ENCODE results near the gene NOS1AP.

DNA sequence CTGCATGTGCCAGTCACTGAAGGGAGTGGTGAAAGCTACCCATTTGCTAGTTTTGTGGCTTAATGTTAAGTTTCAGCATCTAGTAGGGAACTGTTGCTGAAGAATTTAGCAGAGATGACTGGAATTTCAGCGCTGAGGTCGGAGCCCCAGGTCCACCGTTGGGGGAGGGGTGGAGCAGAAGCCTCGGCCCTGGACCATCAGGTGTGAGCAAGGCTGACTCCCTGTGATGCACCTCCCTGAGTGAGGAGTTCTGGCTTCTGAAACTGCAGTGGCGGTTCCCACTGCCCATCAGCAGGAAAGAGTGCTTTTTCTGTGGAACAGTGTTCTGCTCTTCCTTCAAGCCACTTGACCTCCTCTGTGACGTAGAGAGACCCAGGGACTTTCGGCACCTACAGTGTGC, 1.3 kb downstream of the NOS1AP start:
- TF ChIP-seq ZBTB33 (IDR thresholded peaks at IDR 0.05; ENCODE audit: borderline replicate concordance, low read depth) (no peak), CTCF (IDR thresholded peaks at IDR 0.05) (no peak), GABPA (IDR thresholded peaks at IDR 0.05; ENCODE audit: low read depth) (no peak), RFX5 (IDR thresholded peaks at IDR 0.05; ENCODE audit: low read length) (no peak), ELF1 (IDR thresholded peaks at IDR 0.05) (no peak), REST (IDR thresholded peaks at IDR 0.05; ENCODE audit: low read depth, low read length) (no peak), MAX (IDR thresholded peaks at IDR 0.05; ENCODE audit: low read depth) (no peak), TAF1 (IDR thresholded peaks at IDR 0.05; ENCODE audit: borderline replicate concordance, low read depth, low read length) (no peak), NRF1 (IDR thresholded peaks at IDR 0.05; ENCODE audit: low read depth, low read length) (no peak), EP300 (IDR thresholded peaks at IDR 0.05; ENCODE audit: borderline replicate concordance in 1 of 2, low read depth in 1 of 2, low read length in 1 of 2) (no peak), RAD21 (IDR thresholded peaks at IDR 0.05; ENCODE audit: low read length) (no peak)

Data from SK-N-SH (cell line).